RWPE2 (cell line): ENCODE results near the gene LAMP2.

Source experiments
- ATAC-seq: fragments of 200-7000 bp; cut with Tn5 transposase; 3 replicates; pipeline ENCODE4 v1.9.1; 2021; ENCODE audit warnings: low read depth
- DNase-seq: peaks from one replicate; pipeline ENCODE4 v3.0.0-alpha.2; 2020; ENCODE audit warnings: low spot score
- H3K27ac ChIP-seq: fragments of 450-650 bp; 2 replicates; pipeline ENCODE4 v1.5.1; 2017; ENCODE audit warnings: mild to moderate bottlenecking; ENCODE audit not compliant: poor library complexity, severe bottlenecking
- H3K27me3 ChIP-seq: fragments of 250-450 bp; sonication (Bioruptor Pico); 2 replicates; pipeline ENCODE4 v1.5.1; 2021; ENCODE audit warnings: mild to moderate bottlenecking, moderate library complexity; ENCODE audit not compliant: insufficient read depth, poor library complexity, severe bottlenecking
- H3K36me3 ChIP-seq: fragments of 250-450 bp; sonication (Bioruptor Pico); 2 replicates; pipeline ENCODE4 v1.5.1; 2020; ENCODE audit warnings: low read depth, mild to moderate bottlenecking, moderate library complexity
- H3K4me1 ChIP-seq: fragments of 250-450 bp; sonication (Bioruptor Pico); 2 replicates; pipeline ENCODE4 v1.5.1; 2021; ENCODE audit warnings: mild to moderate bottlenecking, moderate library complexity; ENCODE audit not compliant: insufficient read depth, poor library complexity, severe bottlenecking
- H3K4me3 ChIP-seq: fragments of 250-450 bp; sonication (Bioruptor Pico); 2 replicates; pipeline ENCODE4 v1.5.1; 2021; ENCODE audit warnings: mild to moderate bottlenecking, moderate library complexity; ENCODE audit not compliant: severe bottlenecking
- H3K9me3 ChIP-seq: fragments of 250-450 bp; sonication (Bioruptor Pico); 2 replicates; pipeline ENCODE4 v1.5.1; 2021; ENCODE audit warnings: mild to moderate bottlenecking, moderate library complexity; ENCODE audit not compliant: severe bottlenecking
- CTCF ChIP-seq: fragments of 450-650 bp; IDR thresholded peaks from one replicate; pipeline ENCODE4 v1.5.1; 2017; ENCODE audit warnings: mild to moderate bottlenecking, moderate library complexity; ENCODE audit not compliant: poor library complexity, severe bottlenecking

The LAMP2 gene

DNA sequence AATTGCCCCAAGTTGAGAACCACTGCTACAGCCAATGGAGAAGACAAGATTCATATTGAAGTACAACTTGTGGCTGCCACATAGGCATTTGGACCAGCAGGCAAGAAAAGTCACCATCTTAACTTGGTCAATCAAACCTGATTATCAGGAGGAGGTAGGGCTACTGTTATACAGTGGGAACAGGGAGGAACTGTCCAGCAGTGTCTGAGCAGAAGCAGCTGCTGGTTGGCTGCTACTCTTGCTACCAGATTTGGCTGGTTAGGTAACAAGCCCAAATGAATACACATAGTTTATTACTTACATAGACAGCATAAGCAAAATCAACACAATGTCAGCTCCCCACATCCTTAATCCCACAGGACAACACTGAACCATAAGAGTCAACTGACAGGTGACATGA, 67.8 kb downstream of the LAMP2 start:
- H3K27ac ChIP-seq = no peak overlapping the region
- no peaks in the 10 kb centered on the region for H3K27me3 ChIP-seq
- DNase-seq = no peak
- TF ChIP-seq CTCF = no peak
- no peaks in the 10 kb centered on the region for H3K36me3 ChIP-seq
- H3K9me3 ChIP-seq = no peaks in the 10 kb centered on the region
- H3K4me3 ChIP-seq = no peak overlapping the region
- no peak for ATAC-seq
- H3K4me1 ChIP-seq = no peaks in the 10 kb centered on the region

GRCh38 chrX:120380699-120381098, 88.4 kb downstream of the LAMP2 start:
- Histone ChIP-seq H3K36me3 (no peaks in the 10 kb centered on the region), H3K27ac (no peak overlapping the region), H3K9me3 (no peaks in the 10 kb centered on the region), H3K27me3 (no peaks in the 10 kb centered on the region), H3K4me3 (no peak overlapping the region), H3K4me1 (no peaks in the 10 kb centered on the region)
- peak; percentile 51 for TF ChIP-seq CTCF
- ATAC-seq (peak; percentile 68; the same call in 1 of the 3 replicates), DNase-seq (no peak)

DNA sequence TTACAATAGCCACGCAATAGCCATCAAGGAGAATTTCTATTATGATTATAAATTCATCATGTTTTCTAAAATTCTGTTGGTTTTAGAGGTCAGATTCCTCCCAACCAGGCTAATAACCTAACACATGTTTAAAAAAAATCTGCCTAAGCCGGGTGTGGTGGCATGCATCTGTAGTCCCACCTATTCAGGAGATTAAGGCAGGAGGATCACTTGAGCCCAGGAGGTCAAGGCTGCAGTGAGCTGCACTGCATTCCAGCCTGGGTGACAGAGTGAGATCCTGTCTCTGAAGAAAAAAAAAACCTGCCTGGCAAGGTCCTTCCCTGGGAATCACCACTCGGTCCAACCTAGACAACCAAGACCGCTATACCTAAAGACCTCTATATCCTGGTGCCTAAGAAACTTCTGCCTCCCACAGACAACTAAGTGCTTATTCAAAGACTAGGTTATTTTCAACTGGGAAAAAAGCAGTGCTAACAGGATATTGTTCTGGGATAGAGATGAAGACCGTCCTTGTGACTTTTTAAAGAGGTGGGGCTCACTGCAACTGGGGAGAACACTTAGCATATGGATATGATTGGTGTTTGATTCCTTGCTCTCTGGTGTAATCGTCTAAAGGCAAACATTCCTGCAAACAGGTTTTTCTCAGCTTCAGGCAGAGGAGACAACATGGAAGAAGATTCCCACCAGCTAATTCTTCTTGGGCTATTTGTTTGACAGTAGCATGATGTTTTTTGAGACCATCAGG, 89.0 kb downstream of the LAMP2 start:
- no peaks in the 10 kb centered on the region for H3K27me3 ChIP-seq
- no peaks in the 10 kb centered on the region for H3K9me3 ChIP-seq
- DNase-seq (no peak), ATAC-seq (no peak)
- TF ChIP-seq CTCF = no peak
- no peaks in the 10 kb centered on the region for H3K36me3 ChIP-seq
- no peak overlapping the region for H3K27ac ChIP-seq
- H3K4me1 ChIP-seq = no peaks in the 10 kb centered on the region
- no peak overlapping the region for H3K4me3 ChIP-seq

- Histone ChIP-seq H3K4me1 (no peaks in the 10 kb centered on the region), H3K27me3 (no peaks in the 10 kb centered on the region), H3K36me3 (no peaks in the 10 kb centered on the region), H3K9me3 (no peaks in the 10 kb centered on the region), H3K27ac (no peak overlapping the region), H3K4me3 (no peak overlapping the region)
- no peak for ATAC-seq
- no peak for TF ChIP-seq CTCF
- no peak for DNase-seq
These were observed 90.5 kb downstream of the LAMP2 start for GRCh38 chrX:120378570-120378969.
